H1 (cell line): ENCODE data around the gene HAND1. TPM values are rescaled to one million over a fixed set of nuclear protein-coding genes. Genes with fewer than 3 reads are reported as not detected.

Experiments used
- CTCF ChIA-PET: fragments of 300-600 bp; sonication (Branson Sonifier 250); formaldehyde crosslinking; loops from one replicate; lab custom pipeline; 2021; ENCODE audit not compliant: partially characterized antibody; lab: Charles Lee
- POLR2A ChIA-PET: fragments of 300-600 bp; sonication (Branson Sonifier 250); formaldehyde crosslinking; loops from one replicate; lab custom pipeline; 2021; ENCODE audit warnings: inconsistent platforms; ENCODE audit not compliant: partially characterized antibody; lab: Charles Lee
- DNase-seq, 2 experiments: peaks; one replicate each; pipeline versions ENCODE4 v3.0.0 to v3.0.0-alpha.2; 2010 to 2022; ENCODE audit warnings: low spot score in 2 of 2, low read depth in 1 of 2, mixed read lengths in 1 of 2
- FAIRE-seq: peaks from 2 replicates; lab custom pipeline; 2011; peaks lifted over from hg19 to GRCh38; lab: Jason Lieb, UNC
- H2AFZ ChIP-seq: 2 replicates; pipeline ENCODE4 v1.8.1; 2012; ENCODE audit warnings: low read length, inconsistent platforms
- H2AK5ac ChIP-seq: 2 replicates; pipeline ENCODE4 v1.6.1; 2013; ENCODE audit warnings: low read depth, low read length
- H2BK120ac ChIP-seq: replicated peaks from 2 replicates; pipeline ENCODE3; 2013; ENCODE audit warnings: low read depth, low read length, inconsistent platforms
- H2BK12ac ChIP-seq: 2 replicates; pipeline ENCODE4 v1.6.1; 2013; ENCODE audit warnings: low read depth, low read length
- H2BK15ac ChIP-seq: 2 replicates; pipeline ENCODE4 v1.6.1; 2013; ENCODE audit warnings: low read length
- H2BK20ac ChIP-seq: 2 replicates; pipeline ENCODE4 v1.6.1; 2013; ENCODE audit warnings: low read length
- H2BK5ac ChIP-seq: 2 replicates; pipeline ENCODE4 v1.6.1; 2013; ENCODE audit warnings: low read depth, low read length
- H3K14ac ChIP-seq: 2 replicates; pipeline ENCODE4 v1.6.1; 2013; ENCODE audit warnings: inconsistent platforms; ENCODE audit not compliant: insufficient read length
- H3K18ac ChIP-seq: 2 replicates; pipeline ENCODE4 v1.6.1; 2013; ENCODE audit warnings: low read length; ENCODE audit errors: extremely low read depth
- H3K23ac ChIP-seq: 2 replicates; pipeline ENCODE4 v1.6.1; 2013; ENCODE audit warnings: inconsistent platforms; ENCODE audit not compliant: insufficient read length
- H3K23me2 ChIP-seq: 2 replicates; pipeline ENCODE4 v1.6.1; 2013; ENCODE audit warnings: low read depth, low read length
- H3K27ac ChIP-seq: 2 replicates; pipeline ENCODE4 v1.6.1; 2011; ENCODE audit warnings: low read depth, low read length, inconsistent platforms
- H3K27me3 ChIP-seq, 4 experiments: replicated peaks in 1 of 4; 1 replicate in 1 of 4; 2 replicates in 3 of 4; pipeline versions ENCODE4 v1.6.1 to v1.8.1; 2011 to 2013; ENCODE audit warnings: low read length in 3 of 4, mild to moderate bottlenecking in 3 of 4, inconsistent platforms in 2 of 4, mixed read lengths in 2 of 4, moderate library complexity in 1 of 4; ENCODE audit not compliant: control insufficient read depth in 3 of 4, insufficient read depth in 3 of 4; ENCODE audit errors: extremely low read depth in 1 of 4
- H3K36me3 ChIP-seq, 4 experiments: 2 replicates each; pipeline versions ENCODE4 v1.6.1 to v1.8.1; 2011 to 2013; ENCODE audit warnings: mild to moderate bottlenecking in 4 of 4, low read length in 3 of 4, moderate library complexity in 2 of 4, control low read depth in 1 of 4, inconsistent platforms in 1 of 4; ENCODE audit not compliant: insufficient read depth in 4 of 4, control insufficient read depth in 2 of 4
- H3K4ac ChIP-seq: replicated peaks from 2 replicates; pipeline ENCODE3; 2013; ENCODE audit warnings: low read length, low read depth, mixed read lengths, inconsistent platforms; ENCODE audit not compliant: insufficient read length
- H3K4me1 ChIP-seq, 4 experiments: replicated peaks in 1 of 4; 1 replicate in 1 of 4; 2 replicates in 3 of 4; pipeline versions ENCODE4 v1.6.1 to v1.8.1; 2011 to 2013; ENCODE audit warnings: low read length in 3 of 4, inconsistent platforms in 2 of 4, mixed read lengths in 1 of 4; ENCODE audit not compliant: insufficient read depth in 4 of 4, control insufficient read depth in 3 of 4
- H3K4me2 ChIP-seq, 2 experiments: 2 replicates each; pipeline versions ENCODE4 v1.6.1 to v1.8.1; 2011 to 2013; ENCODE audit warnings: low read depth in 2 of 2, low read length in 2 of 2, control low read depth in 1 of 2, inconsistent platforms in 1 of 2, mild to moderate bottlenecking in 1 of 2; ENCODE audit not compliant: insufficient read depth in 1 of 2
- H3K4me3 ChIP-seq, 4 experiments: fragments of 200-600, 300-600 bp in 1 of 4; sonication (generic), shearing (Covaris generic), sonication (Bioruptor Twin) in 1 of 4; 2 replicates each; pipeline versions ENCODE4 v1.5.1 to v1.8.1; 2011 to 2016; ENCODE audit warnings: low read length in 4 of 4, low read depth in 3 of 4, control low read depth in 2 of 4, inconsistent platforms in 2 of 4, mild to moderate bottlenecking in 2 of 4, mixed read lengths in 1 of 4, moderate library complexity in 1 of 4; ENCODE audit not compliant: insufficient read depth in 2 of 4; ENCODE audit errors: extremely low read depth in 1 of 4
- H3K56ac ChIP-seq: replicated peaks from 2 replicates; pipeline ENCODE3; 2013; ENCODE audit warnings: low read depth, mild to moderate bottlenecking, mixed read lengths, low read length, inconsistent platforms; ENCODE audit not compliant: insufficient read length
- H3K79me1 ChIP-seq: 2 replicates; pipeline ENCODE4 v1.6.1; 2013; ENCODE audit warnings: low read depth, low read length, control low read depth
- H3K79me2 ChIP-seq, 2 experiments: 2 replicates each; pipeline versions ENCODE4 v1.6.1 to v1.8.1; 2012 to 2013; ENCODE audit warnings: low read length in 2 of 2, mild to moderate bottlenecking in 2 of 2, inconsistent platforms in 1 of 2; ENCODE audit not compliant: insufficient read depth in 2 of 2, control insufficient read depth in 1 of 2
- H3K9ac ChIP-seq, 4 experiments: replicated peaks in 1 of 4; 1 replicate in 1 of 4; 2 replicates in 3 of 4; pipeline versions ENCODE4 v1.6.1 to v1.8.1; 2011 to 2013; ENCODE audit warnings: low read depth in 3 of 4, low read length in 3 of 4, control low read depth in 2 of 4, mild to moderate bottlenecking in 2 of 4, moderate library complexity in 2 of 4, inconsistent platforms in 1 of 4; ENCODE audit errors: extremely low read depth in 1 of 4
- H3K9me3 ChIP-seq, 2 experiments: 2 replicates each; pipeline versions ENCODE4 v1.6.1 to v1.8.1; 2012 to 2013; ENCODE audit warnings: mild to moderate bottlenecking in 2 of 2, moderate library complexity in 2 of 2, control low read depth in 1 of 2, inconsistent platforms in 1 of 2, low read depth in 1 of 2, low read length in 1 of 2, mixed read lengths in 1 of 2; ENCODE audit not compliant: insufficient read depth in 2 of 2
- H4K20me1 ChIP-seq, 2 experiments: replicated peaks in 1 of 2; 2 replicates each; pipeline versions ENCODE3 to v1.8.1; 2011 to 2013; ENCODE audit warnings: inconsistent platforms in 2 of 2, low read length in 2 of 2, mild to moderate bottlenecking in 1 of 2; ENCODE audit not compliant: insufficient read depth in 2 of 2, control insufficient read depth in 1 of 2
- H4K5ac ChIP-seq: 2 replicates; pipeline ENCODE4 v1.6.1; 2013; ENCODE audit warnings: low read length, low read depth, mixed read lengths, inconsistent platforms; ENCODE audit not compliant: insufficient read length
- H4K8ac ChIP-seq: 2 replicates; pipeline ENCODE4 v1.8.0; 2013; ENCODE audit warnings: mild to moderate bottlenecking, moderate library complexity, low read length, inconsistent platforms; ENCODE audit not compliant: insufficient read depth; ENCODE audit errors: extremely low read depth
- H4K91ac ChIP-seq: replicated peaks from 2 replicates; pipeline ENCODE3; 2013; ENCODE audit warnings: low read length, mixed read lengths, inconsistent platforms; ENCODE audit not compliant: insufficient read length
- ATF3 ChIP-seq: IDR thresholded peaks from 2 replicates; pipeline ENCODE4 v1.6.1; 2011; ENCODE audit warnings: low read depth, mild to moderate bottlenecking, low read length; ENCODE audit not compliant: insufficient read depth
- CBX8 ChIP-seq: fragments of 300-800, 300-1000 bp; sonication (generic); IDR thresholded peaks from 2 replicates; pipeline ENCODE4 v1.7.1; 2016; ENCODE audit warnings: low read depth, low read length, borderline replicate concordance
- GABPA ChIP-seq: IDR thresholded peaks from 2 replicates; pipeline ENCODE4 v1.6.1; 2011; ENCODE audit warnings: mild to moderate bottlenecking, low read length, moderate library complexity, borderline replicate concordance; ENCODE audit not compliant: insufficient read depth
- JUND ChIP-seq: IDR thresholded peaks from 2 replicates; pipeline ENCODE4 v1.6.1; 2011; ENCODE audit warnings: mild to moderate bottlenecking, improper control_type of control experiment, low read length
- RXRA ChIP-seq: IDR thresholded peaks from 2 replicates; pipeline ENCODE4 v1.6.1; 2011; ENCODE audit warnings: low read depth, mild to moderate bottlenecking, low read length, moderate library complexity; ENCODE audit not compliant: insufficient read depth
- SIN3A ChIP-seq, 2 experiments: IDR thresholded peaks in 1 of 2; conservative IDR thresholded peaks in 1 of 2; 2 replicates each; pipeline ENCODE4 v1.6.1; 2011 to 2012; ENCODE audit warnings: low read length in 2 of 2, improper control_type of control experiment in 1 of 2, low read depth in 1 of 2, mild to moderate bottlenecking in 1 of 2
- SP2 ChIP-seq: IDR thresholded peaks from 2 replicates; pipeline ENCODE4 v1.6.1; 2012; ENCODE audit warnings: mild to moderate bottlenecking, low read length, inconsistent platforms
- SRF ChIP-seq: IDR thresholded peaks from 2 replicates; pipeline ENCODE4 v1.6.1; 2011; ENCODE audit warnings: mild to moderate bottlenecking, low read depth, low read length, moderate library complexity
- WGBS, 2 experiments: shearing (Covaris generic) in 1 of 2; methylation state at CpG; one replicate each; pipeline versions ENCODE4 v1.1.6 to v1.1.7; 2013 to 2015; ENCODE audit warnings: low lambda C conversion rate in 2 of 2, mixed read lengths in 2 of 2, inconsistent platforms in 1 of 2, low coverage in 1 of 2, missing lambda C conversion rate in 1 of 2; ENCODE audit not compliant: insufficient replicate concordance in 2 of 2, insufficient coverage in 1 of 2, insufficient read length in 1 of 2; ENCODE audit errors: extremely low coverage in 1 of 2, missing lambda C conversion rate in 1 of 2; 5-methylcytosine and 5-hydroxymethylcytosine counted together
- polyA plus RNA-seq, 7 experiments: library from polyadenylated mRNA; depleted of rRNA in 3 of 7; stranded (reverse) in 5 of 7; unstranded in 2 of 7; fragments of >200 nt in 5 of 7; fragments of 200-250 nt in 2 of 7; gene quantifications; 1 replicate in 5 of 7; 2 replicates in 1 of 7; 4 replicates in 1 of 7; pipeline versions ENCODE4 v1.2.1 to v1.2.3, GENCODE V29; 2011 to 2013; ENCODE audit warnings: missing spikeins in 2 of 7, mixed read lengths in 2 of 7
- total RNA-seq: library from RNA; stranded (reverse); fragmentation: NEBNext Ultra II Directional; extraction: Animal tissue kit (Norgen Biotek cat#: 25700); gene quantifications from 2 replicates; pipeline ENCODE4 v1.2.1, GENCODE V29; 2021

The HAND1 gene
- total and polyA plus RNA-seq, 2 of the 8 experiments (the other 6 are each of a cell fraction or from before 2014, with no cell fraction given) = 0.06 TPM; not detected in 1

- CTCF ChIA-PET = interaction anchor here (1.0 to 2.0 kb wide), 6 partner anchors 11 to 116 kb away, joined by 3 to 7 read pairs (median 5); no protein-coding TSS in a partner anchor
- no peak for TF ChIP-seq RXRA
- no peak for TF ChIP-seq JUND
- TF ChIP-seq SIN3A (conservative IDR thresholded peaks at IDR 0.05 in 1 of 2, IDR thresholded peaks at IDR 0.05 in 1 of 2; ENCODE audit: low read depth in 1 of 2, low read length in 2 of 2) = no peak
- TF ChIP-seq GABPA = no peak
- TF ChIP-seq CBX8 = no peak
- TF ChIP-seq SP2 = no peak
- no peak for TF ChIP-seq ATF3
- TF ChIP-seq SRF = no peak
- TF ChIP-seq, all 59 proteins: peak for 0
Observed at GRCh38 chr5:154494036-154494435, 16.0 kb upstream of the HAND1 start.

More at GRCh38 chr5:154494036-154494435, 16.0 kb upstream of the HAND1 start:
- FAIRE-seq (no peak), DNase-seq (no peak)
- no peak overlapping the region for H3K9ac ChIP-seq
- no peaks in the 10 kb centered on the region for H4K20me1 ChIP-seq
- H4K91ac ChIP-seq = no peak overlapping the region
- no peaks in the 10 kb centered on the region for H3K36me3 ChIP-seq
- H3K4me2 ChIP-seq = no peak overlapping the region
- H2BK120ac ChIP-seq = no peak overlapping the region
- no peak overlapping the region for H3K56ac ChIP-seq
- no peak overlapping the region for H3K14ac ChIP-seq
- H3K4me1 ChIP-seq = no peaks in the 10 kb centered on the region
- no peak overlapping the region for H2BK12ac ChIP-seq
- H3K4me3 ChIP-seq = no peak overlapping the region
- no peak overlapping the region for H2BK15ac ChIP-seq
- no peak overlapping the region for H3K18ac ChIP-seq
- no peaks in the 10 kb centered on the region for H3K79me1 ChIP-seq
- no peak overlapping the region for H4K8ac ChIP-seq
- no peak overlapping the region for H2BK5ac ChIP-seq
- H3K23me2 ChIP-seq = no peaks in the 10 kb centered on the region; the same call in 1 of the 2 replicates
- no peak overlapping the region for H3K27ac ChIP-seq
- H3K9me3 ChIP-seq = no peaks in the 10 kb centered on the region
- H2AK5ac ChIP-seq = no peak overlapping the region
- WGBS, 2 experiments = 94% methylated on average over 4 of the region's 4 CpGs; no CpG with 5 or more reads in 1 of the 2 experiments
- POLR2A ChIA-PET = no interaction called here
- H2AFZ ChIP-seq = no peak overlapping the region
- no peaks in the 10 kb centered on the region for H3K79me2 ChIP-seq
- no peak overlapping the region for H4K5ac ChIP-seq
- peaks cover 0 to 10% (median 4%) of the 10 kb centered on the region in 4 experiments; a peak in 3 of 7 replicates for H3K27me3 ChIP-seq
- H2BK20ac ChIP-seq = no peak overlapping the region
- H3K4ac ChIP-seq = no peak overlapping the region
- H3K23ac ChIP-seq = no peak overlapping the region
